ENCODE results near the gene AKR1B15. TPM values are rescaled to one million over a fixed set of nuclear protein-coding genes. Genes with fewer than 3 reads are reported as not detected.

Gene AKR1B15
- polyA plus RNA-seq, 1 of the 3 experiments (the other 2 are of a cell fraction) = not detected

GRCh38 chr7:134532954-134533218 is 16.0 kb upstream of the AKR1B15 start:
- no peak for DNase-seq
- Histone ChIP-seq H3K9me3 (no peaks in the 10 kb centered on the region), H3K9me2 (no peaks in the 10 kb centered on the region), H3K4me3 (ENCODE audit: low read depth in 2 of 2, low read length in 1 of 2) (no peak overlapping the region), H3K27me3 (ENCODE audit: insufficient read depth) (peaks cover 27% of the 10 kb centered on the region; the same call in 1 of the 2 replicates), H2AFZ (ENCODE audit: low read depth) (no peak overlapping the region), H3K4me1 (ENCODE audit: control insufficient read depth in 1 of 2, insufficient read depth in 2 of 2, low read depth in 1 of 2, low read length in 1 of 2) (no peaks in the 10 kb centered on the region), H3K9ac (no peak overlapping the region), H3K4me2 (no peak overlapping the region), H3F3A (replicated peaks; ENCODE audit: insufficient read depth) (no peaks in the 10 kb centered on the region), H3K79me2 (ENCODE audit: insufficient read depth) (no peaks in the 10 kb centered on the region), H3K27ac (ENCODE audit: low read depth in 2 of 2, low read length in 1 of 2) (no peak overlapping the region), H4K20me1 (ENCODE audit: insufficient read depth) (no peaks in the 10 kb centered on the region), H3K36me3 (replicated peaks in 1 of 2; ENCODE audit: control insufficient read depth in 1 of 2, insufficient read depth in 2 of 2, low read length in 1 of 2) (no peaks in the 10 kb centered on the region)
- 27% methylated on average over 3 of the region's 3 CpGs for WGBS (ENCODE audit: low lambda C conversion rate)
- ChIA-PET POLR2A (no interaction called here), CTCF (interaction anchor here (1.7 to 4.5 kb wide), 3 partner anchors 15 to 73 kb away, joined by 5 to 24 read pairs (median 7); partner anchors contain the start of gene AKR1B15)
- TF ChIP-seq RAD21 (IDR thresholded peaks at IDR 0.05; ENCODE audit: low read length) (no peak), SIN3A (IDR thresholded peaks at IDR 0.05; ENCODE audit: borderline replicate concordance, low read depth, low read length) (no peak), CHD2 (IDR thresholded peaks at IDR 0.05; ENCODE audit: low read length, partially characterized antibody) (no peak), GABPA (IDR thresholded peaks at IDR 0.05; ENCODE audit: low read depth) (no peak), ZBTB33 (IDR thresholded peaks at IDR 0.05; ENCODE audit: borderline replicate concordance, low read depth) (no peak), TEAD4 (IDR thresholded peaks at IDR 0.05; ENCODE audit: borderline replicate concordance, insufficient read depth) (no peak), RFX5 (IDR thresholded peaks at IDR 0.05; ENCODE audit: low read length) (no peak), TCF12 (IDR thresholded peaks at IDR 0.05) (no peak), TAF1 (IDR thresholded peaks at IDR 0.05; ENCODE audit: borderline replicate concordance, low read depth, low read length) (no peak), NFIC (IDR thresholded peaks at IDR 0.05; ENCODE audit: borderline replicate concordance) (no peak), RXRA (IDR thresholded peaks at IDR 0.05; ENCODE audit: borderline replicate concordance, low read depth) (no peak)
- TF ChIP-seq, protein P1, sequence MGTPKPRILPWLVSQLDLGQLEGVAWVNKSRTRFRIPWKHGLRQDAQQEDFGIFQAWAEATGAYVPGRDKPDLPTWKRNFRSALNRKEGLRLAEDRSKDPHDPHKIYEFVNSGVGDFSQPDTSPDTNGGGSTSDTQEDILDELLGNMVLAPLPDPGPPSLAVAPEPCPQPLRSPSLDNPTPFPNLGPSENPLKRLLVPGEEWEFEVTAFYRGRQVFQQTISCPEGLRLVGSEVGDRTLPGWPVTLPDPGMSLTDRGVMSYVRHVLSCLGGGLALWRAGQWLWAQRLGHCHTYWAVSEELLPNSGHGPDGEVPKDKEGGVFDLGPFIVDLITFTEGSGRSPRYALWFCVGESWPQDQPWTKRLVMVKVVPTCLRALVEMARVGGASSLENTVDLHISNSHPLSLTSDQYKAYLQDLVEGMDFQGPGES (IDR thresholded peaks at IDR 0.05; ENCODE audit: low read depth, low read length) = no peak
- TF ChIP-seq, protein P2, sequence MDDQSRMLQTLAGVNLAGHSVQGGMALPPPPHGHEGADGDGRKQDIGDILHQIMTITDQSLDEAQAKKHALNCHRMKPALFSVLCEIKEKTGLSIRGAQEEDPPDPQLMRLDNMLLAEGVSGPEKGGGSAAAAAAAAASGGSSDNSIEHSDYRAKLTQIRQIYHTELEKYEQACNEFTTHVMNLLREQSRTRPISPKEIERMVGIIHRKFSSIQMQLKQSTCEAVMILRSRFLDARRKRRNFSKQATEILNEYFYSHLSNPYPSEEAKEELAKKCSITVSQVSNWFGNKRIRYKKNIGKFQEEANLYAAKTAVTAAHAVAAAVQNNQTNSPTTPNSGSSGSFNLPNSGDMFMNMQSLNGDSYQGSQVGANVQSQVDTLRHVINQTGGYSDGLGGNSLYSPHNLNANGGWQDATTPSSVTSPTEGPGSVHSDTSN (IDR thresholded peaks at IDR 0.05) = no peak

DNA sequence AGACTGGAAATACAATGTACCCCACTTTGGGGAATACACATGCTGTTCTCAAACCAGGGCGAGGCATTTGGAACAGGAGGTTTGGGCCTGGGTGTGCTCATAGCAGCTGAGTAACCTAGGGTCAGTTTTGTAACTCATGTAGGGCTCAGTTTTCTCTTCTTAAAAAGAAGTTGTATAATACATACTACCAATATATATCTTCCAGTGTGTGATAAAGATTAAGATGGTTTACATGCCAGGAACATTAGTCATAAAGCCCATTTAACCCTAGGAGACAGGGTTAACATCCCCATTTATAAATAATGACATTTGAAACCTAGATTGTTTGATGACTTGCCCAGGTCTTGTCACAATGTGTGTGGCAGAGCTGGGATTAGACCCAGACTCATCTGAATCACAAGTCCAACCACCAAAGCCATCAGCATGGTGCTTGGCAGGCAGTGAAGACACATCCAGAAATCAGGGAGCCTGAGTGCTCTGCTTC is 15.6 kb upstream of the AKR1B15 start:
- no peaks in the 10 kb centered on the region for H3F3A ChIP-seq (replicated peaks; ENCODE audit: insufficient read depth)
- no peak for DNase-seq
- no peak for TF ChIP-seq GATA2 (CRISPR knock-in tag; IDR thresholded peaks at IDR 0.05)
- no peak for TF ChIP-seq TAF1 (IDR thresholded peaks at IDR 0.05; ENCODE audit: borderline replicate concordance, low read depth, low read length)
- TF ChIP-seq TCF12 (IDR thresholded peaks at IDR 0.05) = peak; percentile 60
- peak; percentile 29; the same call in 1 of the 2 replicates for TF ChIP-seq JUND (IDR thresholded peaks at IDR 0.05)
- 0 out of 2 replicates have a peak, but pooled peaks have one; percentile 14 for TF ChIP-seq NFIC (IDR thresholded peaks at IDR 0.05; ENCODE audit: borderline replicate concordance)
- TF ChIP-seq POLR2AphosphoS5 (IDR thresholded peaks at IDR 0.05; ENCODE audit: low read depth, low read length) = no peak
- no peak for TF ChIP-seq USF2 (IDR thresholded peaks at IDR 0.05; ENCODE audit: borderline replicate concordance, low read depth, low read length)
- TF ChIP-seq MXI1 (IDR thresholded peaks at IDR 0.05; ENCODE audit: low read depth, low read length) = no peak
- no peak for TF ChIP-seq CHD2 (IDR thresholded peaks at IDR 0.05; ENCODE audit: low read length, partially characterized antibody)
- no peak for TF ChIP-seq EP300 (IDR thresholded peaks at IDR 0.05; ENCODE audit: borderline replicate concordance in 1 of 2, low read depth in 1 of 2, low read length in 1 of 2)
- TF ChIP-seq FOSL2 (IDR thresholded peaks at IDR 0.05; ENCODE audit: borderline replicate concordance, low read depth) = peak; percentile 27; the same call in 1 of the 2 replicates
- no peak for TF ChIP-seq USF1 (IDR thresholded peaks at IDR 0.05; ENCODE audit: borderline replicate concordance, low read depth)
- TF ChIP-seq FOXM1 (IDR thresholded peaks at IDR 0.05; ENCODE audit: low read depth) = no peak
- TF ChIP-seq NRF1 (IDR thresholded peaks at IDR 0.05; ENCODE audit: low read depth, low read length) = no peak
- TF ChIP-seq RFX5 (IDR thresholded peaks at IDR 0.05; ENCODE audit: low read length) = no peak
- no peak for TF ChIP-seq RXRA (IDR thresholded peaks at IDR 0.05; ENCODE audit: borderline replicate concordance, low read depth)

More for the DNA sequence above, 15.6 kb upstream of the AKR1B15 start:
- POLR2A ChIA-PET = no interaction called here
- Histone ChIP-seq H3K4me2 (no peak overlapping the region), H3K79me2 (ENCODE audit: insufficient read depth) (no peaks in the 10 kb centered on the region), H3K27me3 (ENCODE audit: insufficient read depth) (peaks cover 25% of the 10 kb centered on the region; the same call in 1 of the 2 replicates), H3K4me1 (ENCODE audit: control insufficient read depth in 1 of 2, insufficient read depth in 2 of 2, low read depth in 1 of 2, low read length in 1 of 2) (no peaks in the 10 kb centered on the region), H3K4me3 (ENCODE audit: low read depth in 2 of 2, low read length in 1 of 2) (no peak overlapping the region), H3K27ac (ENCODE audit: low read depth in 2 of 2, low read length in 1 of 2) (no peak overlapping the region), H3K36me3 (replicated peaks in 1 of 2; ENCODE audit: control insufficient read depth in 1 of 2, insufficient read depth in 2 of 2, low read length in 1 of 2) (no peaks in the 10 kb centered on the region), H3K9me3 (no peaks in the 10 kb centered on the region), H2AFZ (ENCODE audit: low read depth) (no peak overlapping the region), H3K9me2 (no peaks in the 10 kb centered on the region), H4K20me1 (ENCODE audit: insufficient read depth) (no peaks in the 10 kb centered on the region), H3K9ac (no peak overlapping the region)
- WGBS (ENCODE audit: low lambda C conversion rate) = 70% methylated on average over 1 of the region's 1 CpG
- CTCF ChIA-PET = interaction anchor here (1.7 to 4.5 kb wide), 3 partner anchors 15 to 73 kb away, joined by 5 to 24 read pairs (median 7); partner anchors contain the start of gene AKR1B15

Measured in SK-N-SH (cell line).